HG02970 (cell line): ENCODE data around the gene PRKCZ.

Experiments
- ATAC-seq: cut with Tn5 transposase; IDR thresholded peaks from one replicate; pipeline ENCODE4 v1.9.1; 2021; ENCODE audit warnings: mild to moderate bottlenecking, moderate library complexity, moderate number of reproducible peaks; ENCODE audit not compliant: unreplicated experiment, low FRiP score

Gene PRKCZ

GRCh38 chr1:2233468-2233867 lies 183.3 kb downstream of the PRKCZ start:
- no peak for ATAC-seq

GRCh38 chr1:2233997-2234761 lies 184.0 kb downstream of the PRKCZ start:
- no peak for ATAC-seq

DNA sequence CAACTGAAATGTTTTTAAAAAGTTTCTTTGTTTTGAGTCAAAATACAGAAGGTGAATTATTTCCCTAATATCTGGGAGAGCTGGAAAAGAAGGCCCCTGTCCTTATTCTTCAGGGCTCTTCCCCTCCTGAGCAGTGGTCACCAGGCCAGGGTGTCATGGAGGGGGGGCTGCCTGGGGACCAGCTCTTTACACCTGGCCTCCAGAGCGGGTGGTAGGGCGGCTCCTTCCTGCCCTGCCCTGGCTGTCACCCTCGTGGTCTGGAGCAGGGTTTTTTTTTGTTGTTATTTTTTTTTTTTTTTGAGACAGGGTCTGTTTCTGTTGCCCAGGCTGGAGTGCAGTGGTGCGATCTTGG lies 184.5 kb downstream of the PRKCZ start:
- ATAC-seq = no peak
